ENCODE results near the gene MADCAM1.

MADCAM1 gene

GRCh38 chr19:457636-458035 lies 38.6 kb upstream of the MADCAM1 start:
- H3K36me3 ChIP-seq (replicated peaks; ENCODE audit: insufficient read depth, low read length) = no peaks in the 10 kb centered on the region
- H3K9ac ChIP-seq (ENCODE audit: low read length) = no peak overlapping the region
- no peak overlapping the region for H3K4me3 ChIP-seq (ENCODE audit: low read length)
- DNase-seq = no peak
- H3K27me3 ChIP-seq (replicated peaks; ENCODE audit: insufficient read depth, low read length) = peaks cover 43% of the 10 kb centered on the region
- no peak overlapping the region for H3K27ac ChIP-seq (ENCODE audit: low read length)
- H3F3A ChIP-seq (ENCODE audit: insufficient read depth, low read length) = no peaks in the 10 kb centered on the region
- no peaks in the 10 kb centered on the region for H3K9me3 ChIP-seq (replicated peaks; ENCODE audit: insufficient read depth, low read length)
- TF ChIP-seq EZH2 (optimal IDR thresholded peaks at IDR 0.05; ENCODE audit: low read depth, low read length) (no peak), CTCF (IDR thresholded peaks at IDR 0.05; ENCODE audit: low read length) (no peak), EZH2phosphoT487 (IDR thresholded peaks at IDR 0.05; ENCODE audit: low read length) (no peak)
- no peak overlapping the region for H2AFZ ChIP-seq (ENCODE audit: low read length)
- H4K20me1 ChIP-seq (ENCODE audit: insufficient read depth, low read length) = no peaks in the 10 kb centered on the region
- no peaks in the 10 kb centered on the region for H3K79me2 ChIP-seq (ENCODE audit: low read length)
- no peak overlapping the region for H3K4me2 ChIP-seq (ENCODE audit: low read depth, low read length)
- H3K9me2 ChIP-seq (replicated peaks; ENCODE audit: insufficient read depth, low read length) = no peaks in the 10 kb centered on the region
- no peaks in the 10 kb centered on the region for H3K4me1 ChIP-seq (ENCODE audit: low read length)

GRCh38 chr19:458091-459042 lies 37.9 kb upstream of the MADCAM1 start:
- Histone ChIP-seq H2AFZ (ENCODE audit: low read length) (no peak overlapping the region), H3K9me3 (replicated peaks; ENCODE audit: insufficient read depth, low read length) (no peaks in the 10 kb centered on the region), H3F3A (ENCODE audit: insufficient read depth, low read length) (no peaks in the 10 kb centered on the region), H3K9me2 (replicated peaks; ENCODE audit: insufficient read depth, low read length) (no peaks in the 10 kb centered on the region), H3K79me2 (ENCODE audit: low read length) (no peaks in the 10 kb centered on the region), H3K36me3 (replicated peaks; ENCODE audit: insufficient read depth, low read length) (no peaks in the 10 kb centered on the region), H3K4me3 (ENCODE audit: low read length) (no peak overlapping the region), H3K27me3 (replicated peaks; ENCODE audit: insufficient read depth, low read length) (peaks cover 37% of the 10 kb centered on the region), H3K4me1 (ENCODE audit: low read length) (no peaks in the 10 kb centered on the region), H3K9ac (ENCODE audit: low read length) (no peak overlapping the region), H4K20me1 (ENCODE audit: insufficient read depth, low read length) (no peaks in the 10 kb centered on the region), H3K27ac (ENCODE audit: low read length) (no peak overlapping the region), H3K4me2 (ENCODE audit: low read depth, low read length) (no peak overlapping the region)
- DNase-seq = no peak
- TF ChIP-seq CTCF (IDR thresholded peaks at IDR 0.05; ENCODE audit: low read length) = no peak
- no peak for TF ChIP-seq EZH2phosphoT487 (IDR thresholded peaks at IDR 0.05; ENCODE audit: low read length)
- no peak for TF ChIP-seq EZH2 (optimal IDR thresholded peaks at IDR 0.05; ENCODE audit: low read depth, low read length)

- H4K20me1 ChIP-seq (ENCODE audit: insufficient read depth, low read length) = no peaks in the 10 kb centered on the region
- H3K79me2 ChIP-seq (ENCODE audit: low read length) = no peaks in the 10 kb centered on the region
- no peak for DNase-seq
- H2AFZ ChIP-seq (ENCODE audit: low read length) = no peak overlapping the region
- H3K4me3 ChIP-seq (ENCODE audit: low read length) = no peak overlapping the region
- TF ChIP-seq EZH2phosphoT487 (IDR thresholded peaks at IDR 0.05; ENCODE audit: low read length) (no peak), CTCF (IDR thresholded peaks at IDR 0.05; ENCODE audit: low read length) (no peak), EZH2 (optimal IDR thresholded peaks at IDR 0.05; ENCODE audit: low read depth, low read length) (no peak)
- H3K9me3 ChIP-seq (replicated peaks; ENCODE audit: insufficient read depth, low read length) = no peaks in the 10 kb centered on the region
- H3K36me3 ChIP-seq (replicated peaks; ENCODE audit: insufficient read depth, low read length) = no peaks in the 10 kb centered on the region
- H3K27ac ChIP-seq (ENCODE audit: low read length) = no peak overlapping the region
- no peak overlapping the region for H3K4me2 ChIP-seq (ENCODE audit: low read depth, low read length)
- no peaks in the 10 kb centered on the region for H3F3A ChIP-seq (ENCODE audit: insufficient read depth, low read length)
- H3K27me3 ChIP-seq (replicated peaks; ENCODE audit: insufficient read depth, low read length) = peaks cover 23% of the 10 kb centered on the region
- no peaks in the 10 kb centered on the region for H3K4me1 ChIP-seq (ENCODE audit: low read length)
- H3K9me2 ChIP-seq (replicated peaks; ENCODE audit: insufficient read depth, low read length) = no peaks in the 10 kb centered on the region
- H3K9ac ChIP-seq (ENCODE audit: low read length) = no peak overlapping the region
Measured at GRCh38 chr19:459724-460511, 36.4 kb upstream of the MADCAM1 start.
